Keratinocyte (primary cell): ENCODE data around the gene PDXDC1. TPM values are rescaled to one million over a fixed set of nuclear protein-coding genes. Genes with fewer than 3 reads are reported as not detected.
"Not testable (repeated sequence)": the region's sequence is repeated elsewhere in the genome, so short reads cannot be mapped to it uniquely, and the experiment has no call there.

ENCODE experiments used
- DNase-seq: peaks from one replicate; pipeline ENCODE4 v3.0.0-alpha.2; 2011; ENCODE audit warnings: low read depth, missing footprints, low spot score
- FAIRE-seq: peaks from 2 replicates; lab custom pipeline; 2011; peaks lifted over from hg19 to GRCh38; lab: Jason Lieb, UNC
- H2AFZ ChIP-seq: 2 replicates; pipeline ENCODE4 v1.6.0; 2012; ENCODE audit warnings: low read length, control low read depth, inconsistent platforms; ENCODE audit not compliant: control insufficient read depth
- H3K27ac ChIP-seq: 2 replicates; pipeline ENCODE4 v1.5.1; 2011; ENCODE audit warnings: low read length; ENCODE audit not compliant: control insufficient read depth, insufficient read depth
- H3K27me3 ChIP-seq: 3 replicates; pipeline ENCODE4 v1.6.0; 2011; ENCODE audit warnings: low read length; ENCODE audit not compliant: control insufficient read depth, insufficient read depth; ENCODE audit errors: extremely low read depth
- H3K36me3 ChIP-seq, 2 experiments: 2 replicates in 1 of 2; 3 replicates in 1 of 2; pipeline ENCODE4 v1.5.1; 2011; ENCODE audit warnings: low read length in 2 of 2, mild to moderate bottlenecking in 1 of 2; ENCODE audit not compliant: control insufficient read depth in 2 of 2, insufficient read depth in 2 of 2; ENCODE audit errors: extremely low read depth in 1 of 2
- H3K4me1 ChIP-seq: 3 replicates; pipeline ENCODE4 v1.5.1; 2011; ENCODE audit warnings: low read length; ENCODE audit not compliant: control insufficient read depth, insufficient read depth; ENCODE audit errors: extremely low read depth
- H3K4me2 ChIP-seq: 3 replicates; pipeline ENCODE4 v1.6.0; 2011; ENCODE audit warnings: low read depth, low read length; ENCODE audit not compliant: control insufficient read depth, insufficient read depth; ENCODE audit errors: extremely low read depth
- H3K4me3 ChIP-seq, 3 experiments: fragments of 200-600 bp in 1 of 3; sonication (generic) in 1 of 3; 2 replicates in 2 of 3; 3 replicates in 1 of 3; pipeline ENCODE4 v1.5.1; 2011 to 2016; ENCODE audit warnings: low read length in 3 of 3, mild to moderate bottlenecking in 3 of 3, control low read depth in 2 of 3, inconsistent platforms in 1 of 3, low read depth in 1 of 3, mixed read lengths in 1 of 3, mixed run types in 1 of 3, moderate library complexity in 1 of 3; ENCODE audit not compliant: control insufficient read depth in 2 of 3, insufficient read depth in 2 of 3; ENCODE audit errors: extremely low read depth in 1 of 3
- H3K79me2 ChIP-seq: 2 replicates; pipeline ENCODE4 v1.6.0; 2012; ENCODE audit warnings: low read length; ENCODE audit not compliant: control insufficient read depth, insufficient read depth
- H3K9ac ChIP-seq: 3 replicates; pipeline ENCODE4 v1.6.0; 2011; ENCODE audit warnings: low read length; ENCODE audit not compliant: control insufficient read depth, insufficient read depth; ENCODE audit errors: extremely low read depth
- H3K9me1 ChIP-seq: 3 replicates; pipeline ENCODE4 v1.6.0; 2011; ENCODE audit warnings: low read length; ENCODE audit not compliant: control insufficient read depth, insufficient read depth; ENCODE audit errors: extremely low read depth
- H3K9me3 ChIP-seq: 2 replicates; pipeline ENCODE4 v1.5.1; 2012; ENCODE audit warnings: low read depth, low read length; ENCODE audit not compliant: control insufficient read depth
- H4K20me1 ChIP-seq: 3 replicates; pipeline ENCODE4 v1.6.0; 2011; ENCODE audit warnings: low read length; ENCODE audit not compliant: control insufficient read depth, insufficient read depth; ENCODE audit errors: extremely low read depth
- dilution Hi-C: fragments of 300-500 bp; cut with MboI; formaldehyde crosslinking; loops from one replicate; pipeline ENCODE4 v1.7.0; 2020; ENCODE audit warnings: low sequenced_read_pairs; ENCODE audit not compliant: extremely low pct_ligation_motif_present
- polyA plus RNA-seq, 5 experiments: library from polyadenylated mRNA; depleted of rRNA in 3 of 5; stranded (reverse) in 3 of 5; stranded (forward) in 1 of 5; unstranded in 1 of 5; fragments of >200 nt; gene quantifications; 1 replicate in 1 of 5; 2 replicates in 3 of 5; 3 replicates in 1 of 5; pipeline versions ENCODE4 v1.2.1 to v1.2.3, GENCODE V29; 2011 to 2012; ENCODE audit warnings: missing spikeins in 2 of 5, low read depth in 1 of 5, low replicate concordance in 1 of 5

Gene PDXDC1
- polyA plus RNA-seq, 1 donor (not counting 4 experiments of a cell fraction or from before 2014, with no cell fraction given), result 70.7 TPM

DNA sequence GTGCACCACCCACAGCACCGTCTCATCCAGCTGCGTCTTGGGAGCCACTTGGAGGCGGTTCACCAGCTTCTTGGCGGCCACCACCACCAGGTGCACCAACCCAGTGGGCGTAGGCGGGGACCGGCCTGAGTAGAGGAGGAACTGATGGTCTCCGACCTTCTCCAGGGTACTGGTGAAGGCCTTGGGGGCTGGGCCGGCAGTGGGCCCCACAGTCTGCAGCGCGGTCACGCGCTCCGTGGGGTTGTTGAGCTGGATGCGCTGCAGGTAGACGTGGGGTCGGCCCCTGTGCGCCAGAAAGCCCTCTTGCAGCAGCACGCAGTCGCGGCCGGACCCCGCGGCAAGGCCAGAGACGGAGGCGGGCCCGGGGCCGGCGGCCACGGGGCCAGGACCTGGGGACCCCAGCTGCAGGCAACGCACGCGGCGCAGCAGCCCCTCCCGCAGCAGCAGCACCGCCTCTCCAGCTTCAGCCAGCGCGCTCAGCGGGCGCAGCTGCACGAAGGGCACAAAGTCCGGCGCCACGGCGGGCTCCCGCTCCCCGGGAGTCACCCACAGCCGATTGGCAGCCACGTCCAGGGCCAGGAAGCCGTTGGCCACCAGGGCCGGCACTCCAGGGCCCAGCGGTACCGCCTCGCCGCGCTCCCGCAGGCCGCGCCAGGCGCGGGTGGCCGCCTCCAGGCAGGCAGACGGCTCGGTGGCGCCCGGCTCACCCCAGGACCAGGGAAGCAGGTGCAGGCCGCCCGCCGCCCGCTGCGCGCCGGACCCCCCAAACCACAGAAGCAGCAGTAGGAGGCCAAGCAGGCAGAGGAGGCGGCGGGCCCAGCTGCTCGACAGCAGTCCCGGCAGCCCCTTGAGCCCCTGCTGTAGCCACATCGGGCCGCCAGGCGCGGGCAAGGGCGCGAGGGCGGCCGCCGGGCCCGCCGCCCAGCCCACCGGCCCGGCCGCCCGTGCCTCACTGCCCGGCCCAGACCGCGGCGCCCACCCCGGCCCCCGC, 14.8 kb downstream of the PDXDC1 start:
- FAIRE-seq, H3K9me1 ChIP-seq, DNase-seq, H3K4me2 ChIP-seq, H3K36me3 ChIP-seq, H3K27me3 ChIP-seq, H3K4me1 ChIP-seq, H3K27ac ChIP-seq, H4K20me1 ChIP-seq, H3K4me3 ChIP-seq, H3K9ac ChIP-seq, H2AFZ ChIP-seq, H3K9me3 ChIP-seq, dilution Hi-C loops: not testable (repeated sequence)
- peaks cover 72% of the 10 kb centered on the region for H3K79me2 ChIP-seq

- H3K79me2 ChIP-seq, result peaks cover 54% of the 10 kb centered on the region
- H3K27me3 ChIP-seq, H4K20me1 ChIP-seq, H3K4me1 ChIP-seq, FAIRE-seq, DNase-seq, H3K9me3 ChIP-seq, dilution Hi-C loops, H3K36me3 ChIP-seq, H3K9me1 ChIP-seq, H3K9ac ChIP-seq, H3K4me3 ChIP-seq, H3K27ac ChIP-seq, H3K4me2 ChIP-seq, H2AFZ ChIP-seq: not testable (repeated sequence)
Measured at GRCh38 chr16:14993277-14994151, 18.7 kb downstream of the PDXDC1 start.

DNA sequence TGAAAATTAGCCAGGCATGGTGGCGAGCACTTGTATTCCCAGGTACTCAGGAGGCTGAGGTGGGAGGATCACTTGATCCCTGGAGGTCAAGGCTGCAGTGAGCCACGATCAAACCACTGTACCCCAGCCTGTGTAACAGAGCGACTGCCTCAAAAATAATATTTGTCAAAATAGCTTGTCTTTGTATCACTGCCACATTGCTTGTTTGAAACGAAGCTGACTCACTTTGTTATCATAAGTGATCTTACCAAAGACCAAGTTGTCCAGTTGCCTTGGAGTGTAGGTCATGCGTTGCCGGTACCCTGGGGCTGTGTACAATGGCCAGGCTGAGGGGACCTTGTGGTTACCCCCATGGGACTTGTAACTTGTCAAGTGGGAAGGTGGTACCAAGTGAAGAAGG, 21.9 kb downstream of the PDXDC1 start:
- H3K27me3 ChIP-seq, H3K9me1 ChIP-seq, H3K4me1 ChIP-seq, H2AFZ ChIP-seq, dilution Hi-C loops, H3K9ac ChIP-seq, H3K27ac ChIP-seq, DNase-seq, H4K20me1 ChIP-seq, H3K4me3 ChIP-seq, H3K4me2 ChIP-seq, H3K36me3 ChIP-seq, FAIRE-seq, H3K9me3 ChIP-seq: not testable (repeated sequence)
- H3K79me2 ChIP-seq, result peaks cover 30% of the 10 kb centered on the region

DNA sequence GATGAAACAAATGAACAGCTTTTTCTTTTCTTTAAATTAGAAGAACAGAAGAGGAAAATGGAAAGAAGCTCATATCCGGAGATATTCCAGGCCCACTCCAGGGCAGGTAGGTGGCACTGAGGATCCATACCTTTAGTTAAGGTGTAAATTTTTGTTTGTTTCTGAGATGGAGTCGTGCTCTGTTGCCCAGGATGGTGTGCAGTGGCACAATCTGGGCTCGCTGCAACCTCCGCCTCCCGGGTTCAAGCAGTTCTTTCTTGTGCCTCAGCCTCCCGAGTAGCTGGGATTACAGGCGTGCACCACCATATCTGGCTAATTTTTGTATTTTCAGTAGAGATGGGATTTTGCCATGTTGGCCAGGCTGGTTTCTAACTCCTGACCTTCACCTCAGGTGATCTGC, 23.5 kb downstream of the PDXDC1 start:
- H3K4me2 ChIP-seq, H3K4me3 ChIP-seq, dilution Hi-C loops, H3K9me3 ChIP-seq, H3K9ac ChIP-seq, H3K27ac ChIP-seq, H4K20me1 ChIP-seq, DNase-seq, FAIRE-seq, H3K27me3 ChIP-seq, H3K4me1 ChIP-seq, H3K36me3 ChIP-seq, H2AFZ ChIP-seq, H3K9me1 ChIP-seq: not testable (repeated sequence)
- peaks cover 16% of the 10 kb centered on the region for H3K79me2 ChIP-seq
